ENCODE data around the gene TGM3.

TGM3 gene

GRCh38 chr20:2305479-2305878 lies 9.7 kb downstream of the TGM3 start:
- no peak for DNase-seq (ENCODE audit: low read depth, low spot score)

GRCh38 chr20:2305946-2306345 lies 10.1 kb downstream of the TGM3 start:
- DNase-seq (ENCODE audit: low read depth, low spot score) = no peak

- no peak for DNase-seq (ENCODE audit: low read depth, low spot score)
These were observed 11.3 kb downstream of the TGM3 start for GRCh38 chr20:2307136-2307535.

- no peak for DNase-seq (ENCODE audit: low read depth, low spot score)
These were observed 15.5 kb downstream of the TGM3 start for GRCh38 chr20:2311329-2311728.

GRCh38 chr20:2312876-2313275 lies 17.1 kb downstream of the TGM3 start:
- DNase-seq (ENCODE audit: low read depth, low spot score) = no peak

GRCh38 chr20:2313316-2313715 lies 17.5 kb downstream of the TGM3 start:
- DNase-seq (ENCODE audit: low read depth, low spot score) = no peak

- no peak for DNase-seq (ENCODE audit: low read depth, low spot score)
These were observed 19.1 kb downstream of the TGM3 start for GRCh38 chr20:2314759-2315439.

GRCh38 chr20:2315440-2315778 lies 19.6 kb downstream of the TGM3 start:
- DNase-seq (ENCODE audit: low read depth, low spot score) = no peak

GRCh38 chr20:2316847-2317495 lies 21.2 kb downstream of the TGM3 start:
- DNase-seq (ENCODE audit: low read depth, low spot score) = no peak

- DNase-seq (ENCODE audit: low read depth, low spot score) = no peak
These were observed 25.2 kb downstream of the TGM3 start for GRCh38 chr20:2320813-2321658.

GRCh38 chr20:2323051-2323450 lies 27.2 kb downstream of the TGM3 start:
- DNase-seq (ENCODE audit: low read depth, low spot score) = no peak

- no peak for DNase-seq (ENCODE audit: low read depth, low spot score)
These were observed 30.2 kb downstream of the TGM3 start for GRCh38 chr20:2326046-2326445.

GRCh38 chr20:2327620-2328555 lies 32.1 kb downstream of the TGM3 start:
- no peak for DNase-seq (ENCODE audit: low read depth, low spot score)

- DNase-seq (ENCODE audit: low read depth, low spot score) = no peak
These were observed 33.5 kb downstream of the TGM3 start for GRCh38 chr20:2329286-2329685.

- DNase-seq (ENCODE audit: low read depth, low spot score) = no peak
These were observed 34.4 kb downstream of the TGM3 start for GRCh38 chr20:2330090-2330695.

GRCh38 chr20:2331106-2331505 lies 35.3 kb downstream of the TGM3 start:
- no peak for DNase-seq (ENCODE audit: low read depth, low spot score)

GRCh38 chr20:2331901-2332565 lies 36.2 kb downstream of the TGM3 start:
- DNase-seq (ENCODE audit: low read depth, low spot score) = no peak

GRCh38 chr20:2332711-2333110 lies 36.9 kb downstream of the TGM3 start:
- DNase-seq (ENCODE audit: low read depth, low spot score) = no peak

- no peak for DNase-seq (ENCODE audit: low read depth, low spot score)
These were observed 38.0 kb downstream of the TGM3 start for GRCh38 chr20:2333821-2334220.

- no peak for DNase-seq (ENCODE audit: low read depth, low spot score)
These were observed 39.5 kb downstream of the TGM3 start for GRCh38 chr20:2335096-2335870.
